ENCODE results near the gene CELF1.

The CELF1 gene

GRCh38 chr11:47509077-47509536 lies 43.8 kb downstream of the CELF1 start:
- DNase-seq (ENCODE audit: low read depth, low spot score): no peak

- no peak for DNase-seq (ENCODE audit: low read depth, low spot score)
Measured at GRCh38 chr11:47508240-47508957, 44.5 kb downstream of the CELF1 start.

GRCh38 chr11:47507563-47508239 lies 45.2 kb downstream of the CELF1 start:
- DNase-seq (ENCODE audit: low read depth, low spot score): no peak

GRCh38 chr11:47506795-47507562 lies 46.0 kb downstream of the CELF1 start:
- DNase-seq (ENCODE audit: low read depth, low spot score): no peak

- no peak for DNase-seq (ENCODE audit: low read depth, low spot score)
Measured at GRCh38 chr11:47506373-47506772, 46.6 kb downstream of the CELF1 start.

GRCh38 chr11:47504910-47505309 lies 48.0 kb downstream of the CELF1 start:
- DNase-seq (ENCODE audit: low read depth, low spot score): no peak

- no peak for DNase-seq (ENCODE audit: low read depth, low spot score)
Measured at GRCh38 chr11:47503227-47503626, 49.7 kb downstream of the CELF1 start.

GRCh38 chr11:47502767-47503166 lies 50.2 kb downstream of the CELF1 start:
- no peak for DNase-seq (ENCODE audit: low read depth, low spot score)

- no peak for DNase-seq (ENCODE audit: low read depth, low spot score)
Measured at GRCh38 chr11:47501101-47501500, 51.8 kb downstream of the CELF1 start.

- DNase-seq (ENCODE audit: low read depth, low spot score): no peak
Measured at GRCh38 chr11:47500121-47500520, 52.8 kb downstream of the CELF1 start.

GRCh38 chr11:47499614-47500013 lies 53.3 kb downstream of the CELF1 start:
- DNase-seq (ENCODE audit: low read depth, low spot score): no peak

GRCh38 chr11:47499161-47499560 lies 53.8 kb downstream of the CELF1 start:
- DNase-seq (ENCODE audit: low read depth, low spot score): no peak

GRCh38 chr11:47498584-47499152 lies 54.3 kb downstream of the CELF1 start:
- DNase-seq (ENCODE audit: low read depth, low spot score): no peak

- DNase-seq (ENCODE audit: low read depth, low spot score): no peak
Measured at GRCh38 chr11:47498149-47498548, 54.8 kb downstream of the CELF1 start.

- no peak for DNase-seq (ENCODE audit: low read depth, low spot score)
Measured at GRCh38 chr11:47496808-47497207, 56.1 kb downstream of the CELF1 start.

- no peak for DNase-seq (ENCODE audit: low read depth, low spot score)
Measured at GRCh38 chr11:47495856-47496217, 57.1 kb downstream of the CELF1 start.

GRCh38 chr11:47495011-47495855 lies 57.7 kb downstream of the CELF1 start:
- no peak for DNase-seq (ENCODE audit: low read depth, low spot score)

GRCh38 chr11:47489395-47489755 lies 63.6 kb downstream of the CELF1 start:
- no peak for DNase-seq (ENCODE audit: low read depth, low spot score)

GRCh38 chr11:47488674-47489394 lies 64.1 kb downstream of the CELF1 start:
- no peak for DNase-seq (ENCODE audit: low read depth, low spot score)

- DNase-seq (ENCODE audit: low read depth, low spot score): no peak
Measured at GRCh38 chr11:47488111-47488510, 64.8 kb downstream of the CELF1 start.

GRCh38 chr11:47487421-47487820 lies 65.5 kb downstream of the CELF1 start:
- no peak for DNase-seq (ENCODE audit: low read depth, low spot score)
